K562 (cell line): Measurements from ENCODE around the gene MRPL40. TPM values are rescaled to one million over a fixed set of nuclear protein-coding genes. Genes with fewer than 3 reads are reported as not detected.

Experiments used
- ATAC-seq: fragments of 200-7000 bp; cut with Tn5 transposase; 3 replicates; pipeline ENCODE4 v1.9.1; 2020; ENCODE audit warnings: moderate library complexity
- BruUV-seq: library from RNA; stranded (reverse); fragments of 400-500 nt; replicated peaks from 2 replicates; lab custom pipeline; 2021; lab: Mats Ljungman, UMichigan
- CTCF ChIA-PET: fragments of 300-600 bp; formaldehyde crosslinking; extraction: SDS; loops from one replicate; lab custom pipeline; 2021; ENCODE audit warnings: low intra/inter-chr PET ratio; lab: Yijun Ruan, JAX
- POLR2A ChIA-PET: fragments of 300-600, 350-650 bp; sonication (Branson Sonifier 250); formaldehyde crosslinking; extraction: SDS; loops from one replicate; lab custom pipeline; 2021; ENCODE audit warnings: antibody characterized with exemption, inconsistent platforms; lab: Yijun Ruan, JAX
- DNase-seq, 4 experiments: peaks; one replicate each; pipeline versions ENCODE4 v3.0.0 to v3.0.0-alpha.2; 2011 to 2018; ENCODE audit warnings: low spot score in 3 of 4, mixed read lengths in 3 of 4; ENCODE audit errors: extremely low read depth in 1 of 4
- FAIRE-seq: peaks from 2 replicates; lab custom pipeline; 2011; peaks lifted over from hg19 to GRCh38; lab: Jason Lieb, UNC
- H2AFZ ChIP-seq: 2 replicates; pipeline ENCODE4 v1.6.0; 2011; ENCODE audit warnings: low read depth, low read length, control low read depth, inconsistent platforms
- H3K27ac ChIP-seq: fragments of 200-600 bp; 3 replicates; pipeline ENCODE4 v1.8.0; 2011; ENCODE audit warnings: low read depth, mild to moderate bottlenecking, control low read depth, inconsistent platforms, low read length, moderate library complexity, mixed read lengths; ENCODE audit errors: extremely low read depth
- H3K27me3 ChIP-seq, 2 experiments: fragments of 300-600 bp in 1 of 2; 2 replicates in 1 of 2; 3 replicates in 1 of 2; pipeline versions ENCODE4 v1.6.0 to v1.8.0; 2011; ENCODE audit warnings: inconsistent platforms in 2 of 2, low read length in 2 of 2, mild to moderate bottlenecking in 1 of 2, mixed read lengths in 1 of 2, moderate library complexity in 1 of 2; ENCODE audit not compliant: control insufficient read depth in 2 of 2, insufficient read depth in 2 of 2
- H3K36me3 ChIP-seq: fragments of 300-600 bp; 3 replicates; pipeline ENCODE4 v1.8.0; 2011; ENCODE audit warnings: mild to moderate bottlenecking, low read length, inconsistent platforms; ENCODE audit not compliant: control insufficient read depth, insufficient read depth
- H3K4me1 ChIP-seq, 2 experiments: fragments of 200-600 bp in 1 of 2; replicated peaks in 1 of 2; 2 replicates in 1 of 2; 3 replicates in 1 of 2; pipeline versions ENCODE4 v1.5.1 to v1.8.0; 2011; ENCODE audit warnings: inconsistent platforms in 2 of 2, low read length in 2 of 2, mild to moderate bottlenecking in 1 of 2, mixed read lengths in 1 of 2, moderate library complexity in 1 of 2; ENCODE audit not compliant: control insufficient read depth in 2 of 2, insufficient read depth in 2 of 2
- H3K4me2 ChIP-seq: 2 replicates; pipeline ENCODE4 v1.6.1; 2011; ENCODE audit warnings: low read length, control low read depth, inconsistent platforms, mixed read lengths; ENCODE audit not compliant: insufficient read depth
- H3K4me3 ChIP-seq: fragments of 200-600 bp; sonication (generic), shearing (Covaris generic); 2 replicates; pipeline ENCODE4 v1.5.1; 2016; ENCODE audit warnings: control low read depth, inconsistent platforms
- H3K79me2 ChIP-seq: fragments of 200-600 bp; 3 replicates; pipeline ENCODE4 v1.8.0; 2011; ENCODE audit warnings: low read length, inconsistent platforms; ENCODE audit not compliant: control insufficient read depth, insufficient read depth
- H3K9ac ChIP-seq, 2 experiments: 2 replicates each; pipeline versions ENCODE4 v1.6.0 to v1.6.1; 2011; ENCODE audit warnings: low read depth in 2 of 2, low read length in 2 of 2, control low read depth in 1 of 2, inconsistent platforms in 1 of 2, mild to moderate bottlenecking in 1 of 2, mixed read lengths in 1 of 2; ENCODE audit not compliant: insufficient read depth in 1 of 2
- H3K9me1 ChIP-seq: one replicate; pipeline ENCODE4 v1.6.0; 2011; ENCODE audit warnings: inconsistent platforms, mild to moderate bottlenecking, low read length, moderate library complexity; ENCODE audit not compliant: control insufficient read depth, insufficient read depth
- H3K9me3 ChIP-seq: replicated peaks from 2 replicates; pipeline ENCODE4 v1.5.1; 2011; ENCODE audit warnings: low read depth, low read length, inconsistent platforms; ENCODE audit not compliant: control insufficient read depth, insufficient read depth
- H4K20me1 ChIP-seq: replicated peaks from 2 replicates; pipeline ENCODE4 v1.6.1; 2011; ENCODE audit warnings: low read length, inconsistent platforms, mixed read lengths; ENCODE audit not compliant: control insufficient read depth, insufficient read depth
- ARID3A ChIP-seq: IDR thresholded peaks from 2 replicates; pipeline ENCODE4 v1.6.1; 2012; ENCODE audit warnings: low read depth, low read length, improper control_type of control experiment, borderline replicate concordance
- ATF1 ChIP-seq, 2 experiments: fragments of 450-650 bp in 1 of 2; IDR thresholded peaks; 2 replicates each; pipeline ENCODE4 v1.6.1; 2016; ENCODE audit warnings: missing compliant biosample characterization in 1 of 2, missing genetic modification characterization in 1 of 2
- CHD1 ChIP-seq: fragments of 200-600 bp; sonication (generic); IDR thresholded peaks from one replicate; pipeline ENCODE4 v1.6.1; 2012; ENCODE audit warnings: mild to moderate bottlenecking, moderate library complexity, low read length, inconsistent platforms
- CREB3 ChIP-seq: fragments of 450-650 bp; conservative IDR thresholded peaks from 2 replicates; pipeline ENCODE4 v1.6.1; 2016; ENCODE audit warnings: missing genetic modification characterization, low read depth, mild to moderate bottlenecking, missing compliant biosample characterization, moderate library complexity
- DMBX1 ChIP-seq: fragments of 250-450 bp; sonication (Bioruptor Pico); IDR thresholded peaks from 2 replicates; pipeline ENCODE4 v1.8.0; 2022; ENCODE audit warnings: inconsistent platforms, mild to moderate bottlenecking, moderate library complexity, borderline replicate concordance
- E2F3 ChIP-seq: fragments of 250-450 bp; sonication (Bioruptor Pico); IDR thresholded peaks from 2 replicates; pipeline ENCODE4 v1.4.0; 2020; ENCODE audit warnings: mild to moderate bottlenecking
- JUN ChIP-seq, 2 experiments: sonication (generic) in 1 of 2; formaldehyde crosslinking in 1 of 2; IDR thresholded peaks; 2 replicates each; pipeline versions ENCODE4 v1.6.1 to v1.8.0; 2012 to 2022; ENCODE audit warnings: borderline replicate concordance in 2 of 2, mild to moderate bottlenecking in 2 of 2, improper control_type of control experiment in 1 of 2, low read depth in 1 of 2, low read length in 1 of 2, missing genetic modification reagents in 1 of 2
- L3MBTL2 ChIP-seq: fragments of 450-650 bp; IDR thresholded peaks from 2 replicates; pipeline ENCODE4 v1.6.1; 2016; ENCODE audit warnings: mild to moderate bottlenecking, moderate library complexity
- NEUROD1 ChIP-seq: fragments of 150-350 bp; IDR thresholded peaks from 2 replicates; pipeline ENCODE4 v1.6.1; 2014; ENCODE audit warnings: borderline replicate concordance, low read length, low read depth; ENCODE audit not compliant: partially characterized antibody
- PTBP1 ChIP-seq: fragments of 200-400 bp; formaldehyde crosslinking; IDR thresholded peaks from 2 replicates; pipeline ENCODE4 v1.6.1; 2017; ENCODE audit warnings: low read depth, low read length
- RHOXF2B ChIP-seq: fragments of 250-450 bp; sonication (Bioruptor Pico); conservative IDR thresholded peaks from 2 replicates; pipeline ENCODE4 v1.5.1; 2021
- RUNX1 ChIP-seq: sonication (generic); IDR thresholded peaks from 2 replicates; pipeline ENCODE4 v1.6.1; 2016; ENCODE audit warnings: antibody characterized with exemption, low read depth
- THAP7 ChIP-seq: fragments of 250-450 bp; sonication (Bioruptor Pico); IDR thresholded peaks from 2 replicates; pipeline ENCODE4 v1.5.0; 2021
- WHSC1 ChIP-seq: IDR thresholded peaks from one replicate; pipeline ENCODE4 v1.6.1; 2012; ENCODE audit warnings: low read length, control low read depth, inconsistent platforms
- WGBS: fragments of 100-300 bp; shearing (Covaris generic); methylation state at CpG from one replicate; pipeline ENCODE4 v1.1.6; 2016; ENCODE audit warnings: low coverage, mixed read lengths; ENCODE audit not compliant: insufficient coverage; ENCODE audit errors: missing lambda C conversion rate; 5-methylcytosine and 5-hydroxymethylcytosine counted together
- in situ Hi-C: fragments of 300-500 bp; cut with MboI; formaldehyde crosslinking; loops from 4 replicates; pipeline ENCODE4 v1.15.0; 2018; ENCODE audit warnings: inconsistent platforms, mixed read lengths
- intact Hi-C: fragments of 100-400 bp; cut with micrococcal nuclease; formaldehyde crosslinking; loops from 2 replicates; pipeline ENCODE4 v1.14.2; 2022
- polyA plus RNA-seq, 8 experiments: library from polyadenylated mRNA; depleted of rRNA in 4 of 8; stranded (reverse) in 5 of 8; unstranded in 3 of 8; fragments of >200 nt; fragmentation: Nextera tagmentation in 2 of 8; fragmentation: Illumina TruSeq in 1 of 8; extraction: Ambion mirVana in 2 of 8; extraction: Trizol in 1 of 8; gene quantifications; 2 replicates each; pipeline versions ENCODE4 v1.2.1 to v1.2.3, GENCODE V29; 2011 to 2014; ENCODE audit warnings: inconsistent platforms in 1 of 8, missing spikeins in 1 of 8
- total RNA-seq, 7 experiments: library from RNA; depleted of rRNA in 6 of 7; stranded (reverse); fragments of >200 nt in 6 of 7; fragmentation: Illumina TruSeq in 2 of 7; extraction: Trizol in 2 of 7; gene quantifications; 2 replicates each; pipeline versions ENCODE4 v1.2.1 to v1.2.3, GENCODE V29; 2011 to 2021; ENCODE audit warnings: low replicate concordance in 1 of 7

MRPL40 gene
- total and polyA plus RNA-seq, 9 of the 15 experiments (the other 6 are each of a cell fraction or from before 2014, with no cell fraction given) = 132 to 652 (median 208) TPM

GRCh38 chr22:19419086-19419463 is 13.3 kb upstream of the MRPL40 start:
- 2% methylated on average over 5 of the region's 5 CpGs for WGBS
- H3K36me3 ChIP-seq = peaks cover 35% of the 10 kb centered on the region
- ATAC-seq (peak; percentile 93), FAIRE-seq (peak; percentile 93), DNase-seq (peak; percentile 96 to 99 (median 97))
- peak overlapping the region in 1 of 2 experiments; percentile 4; a peak in 2 of 4 replicates for H3K9ac ChIP-seq
- BruUV-seq = no TSS peak
- POLR2A ChIA-PET = interaction anchor here (1.6 to 10.1 kb wide), 6 partner anchors 10 to 60 kb away, joined by 3 to 212 read pairs (median 80); partner anchors contain the start of genes C22orf39, CDC45, HIRA and MRPL40
- peaks cover 100% of the 10 kb centered on the region for H3K79me2 ChIP-seq
- CTCF ChIA-PET = no interaction called here
- H2AFZ ChIP-seq = no peak overlapping the region; the same call in 1 of the 2 replicates
- peaks cover 44 to 45% of the 10 kb centered on the region in 2 experiments for H3K4me1 ChIP-seq
- H3K27me3 ChIP-seq = no peaks in the 10 kb centered on the region
- H4K20me1 ChIP-seq = peaks cover 57% of the 10 kb centered on the region
- peaks cover 24% of the 10 kb centered on the region for H3K9me1 ChIP-seq
- intact Hi-C loops (loop anchor here (1.0 to 10.0 kb wide), 6 partner anchors 11 to 606 kb away; partner anchors contain the start of genes C22orf39 and TANGO2), in situ Hi-C loops (no loop called here)
- H3K4me2 ChIP-seq = peak overlapping the region; percentile 57
- peak overlapping the region; percentile 64 for H3K27ac ChIP-seq
- H3K9me3 ChIP-seq = no peaks in the 10 kb centered on the region
- H3K4me3 ChIP-seq = no peak overlapping the region
- peak; percentile 68; the same call in 1 of the 2 replicates for TF ChIP-seq L3MBTL2
- TF ChIP-seq CREB3 (tag) = no peak
- TF ChIP-seq E2F3 (CRISPR knock-in tag) = 0 out of 2 replicates have a peak, but pooled peaks have one; percentile 23
- TF ChIP-seq RUNX1 = peak; percentile 72; the same call in 1 of the 2 replicates
- TF ChIP-seq THAP7 (CRISPR knock-in tag) = no peak
- TF ChIP-seq NEUROD1 = no peak
- peak; percentile 2 for TF ChIP-seq CHD1
- TF ChIP-seq DMBX1 (CRISPR knock-in tag) = peak; percentile 85
- 0 out of 2 replicates have a peak, but pooled peaks have one; percentile 38 for TF ChIP-seq RHOXF2B
- peak; percentile 94; the same call in 1 of the 2 replicates for TF ChIP-seq ARID3A
- TF ChIP-seq WHSC1 = peak; percentile 99
- TF ChIP-seq JUN (IDR thresholded peaks at IDR 0.05; ENCODE audit: borderline replicate concordance, low read depth, low read length) = peak; percentile 99
- no peak for TF ChIP-seq JUN (CRISPR knock-in tag; IDR thresholded peaks at IDR 0.05; ENCODE audit: borderline replicate concordance)
- TF ChIP-seq ATF1 (CRISPR knock-in tag; IDR thresholded peaks at IDR 0.05) = no peak
- peak; percentile 55 for TF ChIP-seq ATF1 (tag; IDR thresholded peaks at IDR 0.05)
- TF ChIP-seq PTBP1 = no peak; the same call in 1 of the 2 replicates
